Activated T-helper 1 cell treated with anti-CD3 and anti-CD28 coated beads, Interleukin-12 subunit alpha, Interleukin-12 subunit beta, Interleukin-2, Interleukin-4 antibody, amounts not matched to agents 30 ng/mL and 10 ng/mL and 1 ng/mL, durations not matched to agents 14 hours and 24 hours and 36 hours (primary cell): ENCODE measurements around the gene CASKIN1. TPM values are rescaled to one million over a fixed set of nuclear protein-coding genes. Genes with fewer than 3 reads are reported as not detected.

Source experiments
- total RNA-seq: library from RNA; stranded (reverse); gene quantifications from 2 replicates; pipeline ENCODE4 v1.2.3, GENCODE V29; 2022

Gene CASKIN1
- total RNA-seq, 1 donor from 2014 or later, result 1.0 TPM

Other genes with a start within 250 kb of the CASKIN1 start
- 1.1 and 1.9 TPM in 2 replicates for gene RPL3L, start 241.9 kb downstream of the CASKIN1 start, total RNA-seq
- gene NDUFB10, start 237.1 kb downstream of the CASKIN1 start, total RNA-seq, result 134 and 138 TPM in 2 replicates
- 3,144 and 3,145 TPM in 2 replicates for gene RPS2, start 231.8 kb downstream of the CASKIN1 start, total RNA-seq
- 0.70 and 0.93 TPM in 2 replicates for gene RNF151, start 229.7 kb downstream of the CASKIN1 start, total RNA-seq
- 84.9 and 87.3 TPM in 2 replicates for gene TBL3, start 224.6 kb downstream of the CASKIN1 start, total RNA-seq
- gene NOXO1, start 215.1 kb downstream of the CASKIN1 start, total RNA-seq, result 0.24 TPM in 1 of 2 replicates, not detected in the other
- gene GFER, start 212.4 kb downstream of the CASKIN1 start, total RNA-seq, result 46.2 and 54.0 TPM in 2 replicates
- gene SYNGR3, start 206.6 kb downstream of the CASKIN1 start, total RNA-seq, result 21.2 and 26.3 TPM in 2 replicates
- 100 and 105 TPM in 2 replicates for gene ZNF598, start 186.8 kb downstream of the CASKIN1 start, total RNA-seq
- gene NPW, start 176.8 kb downstream of the CASKIN1 start, total RNA-seq, result 3.6 and 3.9 TPM in 2 replicates
- gene NHERF2, start 169.7 kb downstream of the CASKIN1 start, total RNA-seq, result 2.2 and 2.5 TPM in 2 replicates
- 50.0 and 52.7 TPM in 2 replicates for gene NTHL1, start 148.8 kb downstream of the CASKIN1 start, total RNA-seq
- gene TSC2, start 148.6 kb downstream of the CASKIN1 start, total RNA-seq, result 96.4 and 111 TPM in 2 replicates
- 92.5 and 104 TPM in 2 replicates for gene PKD1, start 60.7 kb downstream of the CASKIN1 start, total RNA-seq
- gene RAB26, start 48.0 kb downstream of the CASKIN1 start, total RNA-seq, result 0.24 and 0.70 TPM in 2 replicates
- gene TRAF7, start 40.8 kb downstream of the CASKIN1 start, total RNA-seq, result 70.4 and 73.1 TPM in 2 replicates
- gene MLST8, start 8.8 kb upstream of the CASKIN1 start, total RNA-seq, result 57.0 and 61.9 TPM in 2 replicates
- 24.7 and 25.1 TPM in 2 replicates for gene BRICD5, start 14.3 kb upstream of the CASKIN1 start, total RNA-seq
- 37.2 and 37.7 TPM in 2 replicates for gene PGP, start 18.2 kb upstream of the CASKIN1 start, total RNA-seq
- gene E4F1, start 27.0 kb upstream of the CASKIN1 start, total RNA-seq, result 35.6 and 37.4 TPM in 2 replicates
- 1.6 and 2.2 TPM in 2 replicates for gene DNASE1L2, start 39.8 kb upstream of the CASKIN1 start, total RNA-seq
- gene ECI1, start 55.0 kb upstream of the CASKIN1 start, total RNA-seq, result 35.5 and 36.5 TPM in 2 replicates
- gene RNPS1, start 71.5 kb upstream of the CASKIN1 start, total RNA-seq, result 398 and 403 TPM in 2 replicates
- gene ABCA3, start 144.1 kb upstream of the CASKIN1 start, total RNA-seq, result 9.0 and 10.0 TPM in 2 replicates
- 45.3 and 46.7 TPM in 2 replicates for gene CCNF, start 232.8 kb upstream of the CASKIN1 start, total RNA-seq